GM19397 (cell line): ENCODE measurements around the gene WDR38.

Source experiments
- ATAC-seq: cut with Tn5 transposase; IDR thresholded peaks from one replicate; pipeline ENCODE4 v1.9.1; 2021; ENCODE audit warnings: mild to moderate bottlenecking, moderate library complexity; ENCODE audit not compliant: unreplicated experiment

The WDR38 gene

DNA sequence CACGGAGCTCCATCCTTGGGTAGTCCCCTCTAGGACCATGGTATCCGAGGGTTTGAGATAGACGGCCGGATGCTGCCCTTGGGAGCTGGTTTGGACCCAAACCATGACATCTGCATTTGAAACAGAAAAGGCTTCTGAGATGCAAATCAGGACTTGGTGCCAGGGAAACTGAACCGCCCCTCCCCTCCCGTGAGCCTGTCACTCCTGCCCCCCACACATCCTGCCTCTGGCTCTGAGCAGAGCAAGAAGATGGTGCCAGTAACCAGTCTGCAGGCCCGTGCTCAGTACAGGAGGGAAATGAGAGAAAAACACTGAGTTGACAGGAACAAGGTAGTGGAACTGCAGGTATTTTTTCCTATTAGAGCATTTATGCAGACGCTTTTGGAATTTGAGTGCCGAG, 27.2 kb downstream of the WDR38 start:
- no peak for ATAC-seq

DNA sequence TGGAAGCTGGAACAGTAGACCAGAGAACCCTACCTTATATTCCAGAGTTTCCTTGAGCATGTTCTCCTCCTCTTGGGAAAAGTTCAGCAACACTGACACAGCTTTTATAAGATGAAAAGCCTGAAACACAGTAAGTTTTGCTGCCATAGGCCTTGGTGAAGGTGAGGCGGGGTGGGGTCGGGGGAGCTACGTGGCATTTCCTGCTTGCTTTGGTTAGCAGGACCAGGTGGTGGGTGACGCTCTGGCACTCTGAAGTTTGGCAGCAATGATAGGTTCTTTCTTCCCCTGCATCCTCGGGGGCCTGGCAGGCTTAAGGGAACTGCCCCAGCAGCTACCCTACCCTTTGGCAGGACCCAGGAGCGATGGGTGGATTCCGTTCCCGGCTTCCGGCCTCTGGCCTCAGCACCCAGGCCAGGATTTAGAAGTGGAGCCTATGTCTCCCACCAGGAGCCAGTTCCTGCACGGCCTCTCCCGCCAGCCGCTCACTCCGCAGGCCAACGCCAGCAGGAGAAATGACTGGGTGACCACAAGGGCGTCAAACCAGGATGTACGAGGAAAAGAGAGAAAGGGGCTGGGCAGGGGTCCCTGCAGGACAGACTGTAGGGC, 28.0 kb downstream of the WDR38 start:
- no peak for ATAC-seq

DNA sequence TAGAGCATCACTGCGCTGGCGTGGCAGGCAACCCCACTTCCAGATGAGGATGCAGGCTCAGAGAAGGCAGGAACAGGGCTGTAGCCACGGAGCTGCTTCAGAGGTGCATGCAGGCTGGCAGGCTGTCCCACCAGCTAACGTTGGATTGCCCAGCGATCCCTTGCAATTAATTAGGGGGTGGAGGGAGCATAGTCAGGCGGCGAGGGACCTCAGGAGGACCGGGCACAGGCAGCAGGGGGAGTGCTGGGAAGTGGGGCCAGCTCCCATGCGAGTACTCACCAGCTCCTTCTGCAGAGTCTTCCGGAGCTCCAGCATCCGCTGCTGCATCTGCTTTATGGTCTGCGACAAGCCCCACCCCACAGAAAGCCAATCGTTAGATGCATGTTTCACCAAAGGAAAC, 29.0 kb downstream of the WDR38 start:
- no peak for ATAC-seq

DNA sequence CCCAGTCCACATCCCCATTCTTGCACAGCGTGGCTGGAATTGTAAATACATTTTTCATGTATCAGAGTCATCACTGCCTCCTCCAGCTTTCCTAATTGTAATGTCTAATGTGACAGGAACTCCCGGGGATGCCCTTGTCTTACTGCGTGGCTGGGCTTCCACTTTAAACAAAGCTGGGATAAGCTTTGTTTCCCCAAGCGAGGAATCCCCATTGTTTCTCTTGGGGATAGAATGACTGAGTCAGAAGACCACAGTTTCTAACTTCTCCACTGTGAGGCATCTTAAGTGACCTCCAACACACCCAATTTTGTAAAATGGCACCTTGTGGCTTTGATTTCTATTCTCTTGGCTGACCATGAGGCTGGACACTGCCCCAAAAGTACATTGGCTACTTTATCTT, 31.1 kb downstream of the WDR38 start:
- ATAC-seq: no peak

DNA sequence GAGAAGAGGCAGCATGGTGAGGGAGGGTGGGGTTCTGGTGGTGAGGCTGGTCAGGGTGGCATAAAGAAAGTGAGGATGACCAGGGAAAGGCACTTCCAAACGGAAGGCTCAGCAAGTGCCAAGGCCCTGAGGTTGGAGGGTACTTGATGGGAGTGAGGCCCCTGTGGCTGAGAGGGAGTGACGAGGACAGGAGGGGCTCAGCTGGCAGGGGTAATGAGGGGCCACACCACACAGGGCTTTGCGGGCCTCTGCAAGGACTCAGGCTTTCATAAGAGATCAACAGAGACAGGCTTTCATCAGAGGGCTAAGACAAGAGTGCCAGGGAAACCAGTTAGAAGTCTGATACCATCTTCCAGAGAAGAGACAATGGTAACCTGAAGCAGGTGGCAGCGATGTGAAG, 32.3 kb downstream of the WDR38 start:
- no peak for ATAC-seq

DNA sequence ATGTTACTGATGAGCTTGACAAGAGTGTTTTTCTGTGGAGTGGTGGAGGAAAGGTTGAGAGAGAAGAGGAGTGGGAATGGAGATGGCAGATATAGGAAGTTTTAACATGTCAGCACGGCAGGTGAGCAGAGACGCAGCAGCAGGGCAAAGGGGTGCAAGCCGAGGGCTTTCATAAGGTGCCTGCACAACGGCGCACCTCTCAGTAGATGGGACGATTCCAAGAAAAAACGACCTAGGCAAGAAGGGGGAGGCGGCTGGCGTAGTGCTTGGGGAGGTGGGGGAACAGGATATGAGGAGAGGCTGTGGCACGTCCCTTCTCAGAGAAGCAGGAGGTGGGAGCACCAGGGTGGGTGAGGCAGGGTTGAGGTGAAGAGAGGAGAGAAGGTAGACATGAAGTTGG, 33.2 kb downstream of the WDR38 start:
- no peak for ATAC-seq

DNA sequence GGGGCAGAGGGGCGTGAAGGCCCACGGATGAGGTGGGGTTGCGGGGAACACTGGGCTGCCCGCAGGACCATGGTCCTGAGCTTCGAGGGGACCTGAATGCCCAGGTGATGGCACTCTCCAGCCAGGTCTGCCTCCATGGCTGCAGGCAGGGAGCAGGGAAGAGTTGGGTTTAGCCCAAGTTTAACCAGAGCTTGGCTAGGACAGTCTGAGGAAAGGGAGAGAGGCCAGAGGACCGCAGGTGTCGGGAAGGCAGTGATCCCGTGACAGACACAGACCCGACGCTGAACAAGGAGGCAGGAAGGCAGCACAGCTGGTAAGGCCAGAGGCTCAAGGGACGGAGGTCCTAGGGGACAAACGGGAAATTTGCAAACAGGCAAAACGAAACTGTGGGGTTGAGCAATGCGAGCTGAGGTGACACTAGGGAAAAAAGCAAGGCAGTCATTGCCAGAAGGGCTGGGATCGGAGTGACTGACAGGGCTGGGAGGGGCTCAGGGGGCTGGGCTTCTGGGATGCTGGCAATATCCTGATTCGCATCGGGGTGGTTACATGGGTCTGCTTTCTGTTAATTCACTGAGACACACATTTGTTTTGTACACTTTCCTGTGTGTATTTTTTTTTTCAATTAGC, 33.7 kb downstream of the WDR38 start:
- no peak for ATAC-seq

DNA sequence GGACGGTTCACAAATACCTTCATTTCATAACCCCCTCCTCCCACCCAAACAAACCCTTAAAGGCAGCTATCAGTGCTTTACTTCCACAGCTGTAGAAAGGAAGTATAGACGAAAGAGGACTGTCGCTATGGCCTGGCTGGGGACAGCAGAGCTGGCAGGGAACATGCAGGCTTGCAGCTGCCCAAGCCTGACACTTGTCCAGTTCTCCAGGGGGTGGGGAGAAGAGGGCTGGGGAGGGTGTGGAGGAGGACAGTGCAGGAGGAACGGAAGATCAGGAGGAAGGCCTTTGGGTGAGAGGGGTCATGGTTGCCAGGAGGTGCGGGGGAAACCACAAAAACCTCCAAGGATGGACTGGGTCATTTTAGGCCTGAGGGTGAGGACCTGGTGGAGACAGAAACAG, 34.6 kb downstream of the WDR38 start:
- ATAC-seq: no peak

DNA sequence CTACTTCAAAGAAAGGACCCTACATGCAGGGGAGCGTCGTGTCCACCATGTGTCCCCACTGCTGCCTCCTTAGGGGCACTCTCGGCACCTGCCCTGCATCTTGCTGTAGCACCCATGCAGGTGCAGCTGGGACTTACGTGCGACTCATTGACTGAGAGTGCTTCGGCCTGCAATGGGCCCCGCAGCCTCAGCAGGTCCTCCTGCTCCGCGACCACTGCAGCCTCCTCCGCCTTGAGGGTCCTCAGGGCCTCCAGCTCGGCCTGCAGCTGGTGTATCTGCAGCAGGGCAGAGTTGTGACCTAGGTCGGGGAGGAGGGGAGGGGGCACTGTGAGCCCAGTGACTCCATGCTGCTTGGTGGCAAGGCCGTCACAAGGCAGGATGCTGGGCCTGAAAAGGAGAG, 35.7 kb downstream of the WDR38 start:
- ATAC-seq: no peak

DNA sequence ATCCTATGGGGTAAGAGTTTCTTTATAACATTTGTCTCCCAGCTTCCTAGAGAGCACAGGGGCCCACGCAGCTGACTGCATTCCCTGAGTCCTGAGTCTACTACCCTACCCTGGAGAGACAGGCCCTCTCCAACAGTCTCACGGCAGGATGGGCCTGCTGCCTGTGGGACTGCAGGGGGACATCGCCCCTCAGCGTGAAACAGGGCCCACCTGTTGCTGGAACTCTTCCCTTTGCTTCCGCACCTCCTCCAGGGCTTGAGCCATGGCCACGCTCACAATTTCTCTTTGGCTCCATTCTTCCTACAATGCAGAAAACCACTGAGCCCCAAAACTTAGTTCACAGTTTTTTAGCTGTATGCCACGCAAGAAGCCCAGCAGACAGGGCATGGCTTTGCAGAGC, 36.9 kb downstream of the WDR38 start:
- ATAC-seq: no peak

DNA sequence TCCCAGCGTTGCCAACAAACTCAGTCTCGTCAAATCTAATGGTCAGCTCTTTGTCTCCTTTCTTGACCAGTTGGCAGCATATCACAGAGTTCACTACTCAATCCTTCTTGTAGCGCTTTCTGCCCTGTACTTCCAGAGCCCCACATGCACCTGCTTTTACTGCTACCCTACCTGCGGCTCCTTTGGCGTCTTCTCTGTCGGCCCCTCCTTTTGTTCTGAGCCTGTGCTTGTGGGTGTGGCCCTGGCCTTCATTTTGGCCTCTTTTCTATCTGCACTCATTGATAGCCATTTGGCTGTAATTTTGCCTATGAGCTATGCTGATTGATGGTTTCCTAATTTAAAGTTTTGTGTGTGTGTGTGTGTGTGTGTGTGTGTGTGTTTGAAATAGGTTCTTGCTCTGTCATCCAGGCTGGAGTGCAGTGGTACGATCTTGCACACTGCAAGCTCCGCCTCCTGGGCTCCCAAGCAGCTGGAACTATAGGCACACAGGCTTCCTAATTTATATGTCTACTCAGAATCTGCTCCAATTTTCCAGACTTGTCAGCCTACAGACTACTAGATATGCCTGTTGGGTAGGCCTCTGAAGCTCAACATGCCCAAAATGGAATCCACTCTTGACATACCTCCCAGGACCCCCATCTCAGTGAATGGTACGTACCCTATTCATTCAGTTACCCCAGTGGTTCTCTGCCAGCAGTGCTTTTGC, 40.9 kb downstream of the WDR38 start:
- ATAC-seq: no peak

DNA sequence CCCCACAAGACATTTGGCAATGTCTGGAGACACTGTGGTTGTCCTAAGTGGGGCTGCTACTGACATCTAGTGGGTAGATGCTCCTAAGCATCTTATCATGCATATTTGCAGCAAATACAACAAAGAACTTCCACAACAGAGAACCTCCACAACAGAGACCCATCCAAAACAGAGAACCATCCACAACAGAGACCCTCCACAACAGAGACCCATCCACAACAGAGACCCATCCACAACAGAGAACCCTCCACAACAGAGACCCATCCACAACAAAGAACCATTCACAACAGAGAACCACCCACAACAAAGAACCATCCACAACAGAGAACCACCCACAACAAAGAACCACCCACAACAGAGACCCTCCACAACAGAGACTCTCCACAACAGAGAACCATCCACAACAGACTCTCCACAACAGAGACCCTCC, 41.5 kb downstream of the WDR38 start:
- ATAC-seq: no peak

DNA sequence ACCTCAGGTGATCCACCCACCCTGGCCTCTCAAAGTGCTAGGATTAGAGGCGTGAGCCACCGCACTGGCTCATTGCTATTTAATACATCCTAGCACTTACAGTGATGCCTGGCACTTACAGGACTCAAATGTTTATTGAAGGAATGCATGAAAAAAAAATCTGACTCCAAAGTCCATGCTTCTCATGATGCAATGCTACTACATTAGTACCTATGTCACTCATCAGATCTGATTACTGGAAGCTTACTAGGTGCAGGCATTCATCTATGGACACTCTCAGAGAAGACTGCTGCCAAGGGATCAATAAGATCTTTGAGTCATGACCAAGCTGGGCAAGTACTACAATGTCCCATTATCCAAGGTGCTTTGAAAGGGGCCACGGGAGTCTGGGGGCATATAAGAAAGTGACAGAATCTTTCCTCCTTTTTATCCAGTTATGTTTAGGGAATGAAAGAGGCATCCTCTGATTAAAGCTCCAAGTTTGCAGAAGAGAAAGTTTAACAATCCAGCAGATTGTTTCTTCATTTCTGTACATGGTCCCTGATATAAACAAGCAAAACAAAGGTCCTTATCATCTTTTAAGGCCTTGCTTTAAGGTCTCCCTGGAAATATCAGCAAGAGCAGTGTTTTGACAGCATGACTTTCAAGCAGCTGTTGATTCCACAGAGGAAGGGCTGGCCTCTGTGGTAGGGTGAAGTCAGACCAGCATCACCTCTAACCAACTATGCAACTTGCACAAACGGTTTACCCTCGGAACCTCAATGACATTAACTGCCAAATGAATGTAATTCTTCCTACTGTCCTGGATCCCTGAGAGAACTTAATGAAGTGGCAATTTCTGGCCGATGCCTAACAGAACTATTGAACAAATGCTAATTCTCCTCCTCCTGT, 44.6 kb downstream of the WDR38 start:
- no peak for ATAC-seq

DNA sequence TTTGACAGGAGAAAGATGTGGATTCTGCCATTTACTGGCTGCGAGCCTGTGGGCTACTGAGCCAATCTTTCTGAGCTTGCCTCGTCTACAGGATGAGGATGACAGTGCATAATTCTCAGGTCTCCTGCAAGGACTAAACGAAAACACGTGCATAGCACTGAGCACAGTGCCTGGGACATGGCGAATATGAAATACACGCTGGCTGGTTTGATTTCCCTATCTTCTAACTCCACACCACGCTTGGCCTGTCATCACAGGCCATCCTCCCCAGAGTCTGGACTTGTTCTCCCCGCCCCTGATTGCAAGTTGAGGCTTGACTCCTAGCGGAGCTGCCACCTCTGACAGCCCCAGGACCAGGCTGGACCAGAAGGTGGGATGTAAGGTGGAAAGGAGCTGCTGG, 46.6 kb downstream of the WDR38 start:
- ATAC-seq: no peak

DNA sequence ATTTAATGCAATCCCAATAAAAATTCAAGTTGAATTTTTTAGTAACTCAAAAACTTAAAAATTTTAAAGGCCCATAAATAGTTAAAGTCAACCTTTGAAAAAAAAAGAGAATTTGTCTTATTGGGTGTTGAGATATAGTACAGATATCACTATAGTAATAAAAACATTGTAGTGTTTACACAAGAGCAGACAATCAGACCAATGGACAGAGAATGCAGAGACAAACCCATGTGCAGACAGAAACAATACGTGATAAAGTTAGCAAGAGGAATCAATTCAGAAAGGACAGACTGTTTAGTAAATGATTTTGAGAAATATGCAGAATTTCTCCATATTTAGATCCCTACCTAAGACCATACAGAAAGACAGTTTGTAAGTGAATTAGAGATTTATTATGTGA, 53.7 kb downstream of the WDR38 start:
- ATAC-seq: no peak
